Measurements from ENCODE around the gene MDC1. TPM values are rescaled to one million over a fixed set of nuclear protein-coding genes. Genes with fewer than 3 reads are reported as not detected.

The MDC1 gene, protein sequence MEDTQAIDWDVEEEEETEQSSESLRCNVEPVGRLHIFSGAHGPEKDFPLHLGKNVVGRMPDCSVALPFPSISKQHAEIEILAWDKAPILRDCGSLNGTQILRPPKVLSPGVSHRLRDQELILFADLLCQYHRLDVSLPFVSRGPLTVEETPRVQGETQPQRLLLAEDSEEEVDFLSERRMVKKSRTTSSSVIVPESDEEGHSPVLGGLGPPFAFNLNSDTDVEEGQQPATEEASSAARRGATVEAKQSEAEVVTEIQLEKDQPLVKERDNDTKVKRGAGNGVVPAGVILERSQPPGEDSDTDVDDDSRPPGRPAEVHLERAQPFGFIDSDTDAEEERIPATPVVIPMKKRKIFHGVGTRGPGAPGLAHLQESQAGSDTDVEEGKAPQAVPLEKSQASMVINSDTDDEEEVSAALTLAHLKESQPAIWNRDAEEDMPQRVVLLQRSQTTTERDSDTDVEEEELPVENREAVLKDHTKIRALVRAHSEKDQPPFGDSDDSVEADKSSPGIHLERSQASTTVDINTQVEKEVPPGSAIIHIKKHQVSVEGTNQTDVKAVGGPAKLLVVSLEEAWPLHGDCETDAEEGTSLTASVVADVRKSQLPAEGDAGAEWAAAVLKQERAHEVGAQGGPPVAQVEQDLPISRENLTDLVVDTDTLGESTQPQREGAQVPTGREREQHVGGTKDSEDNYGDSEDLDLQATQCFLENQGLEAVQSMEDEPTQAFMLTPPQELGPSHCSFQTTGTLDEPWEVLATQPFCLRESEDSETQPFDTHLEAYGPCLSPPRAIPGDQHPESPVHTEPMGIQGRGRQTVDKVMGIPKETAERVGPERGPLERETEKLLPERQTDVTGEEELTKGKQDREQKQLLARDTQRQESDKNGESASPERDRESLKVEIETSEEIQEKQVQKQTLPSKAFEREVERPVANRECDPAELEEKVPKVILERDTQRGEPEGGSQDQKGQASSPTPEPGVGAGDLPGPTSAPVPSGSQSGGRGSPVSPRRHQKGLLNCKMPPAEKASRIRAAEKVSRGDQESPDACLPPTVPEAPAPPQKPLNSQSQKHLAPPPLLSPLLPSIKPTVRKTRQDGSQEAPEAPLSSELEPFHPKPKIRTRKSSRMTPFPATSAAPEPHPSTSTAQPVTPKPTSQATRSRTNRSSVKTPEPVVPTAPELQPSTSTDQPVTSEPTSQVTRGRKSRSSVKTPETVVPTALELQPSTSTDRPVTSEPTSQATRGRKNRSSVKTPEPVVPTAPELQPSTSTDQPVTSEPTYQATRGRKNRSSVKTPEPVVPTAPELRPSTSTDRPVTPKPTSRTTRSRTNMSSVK (N-terminal part only)
- total RNA-seq = 6.5 TPM

GRCh38 chr6:30717129-30717844 is at the start of gene MDC1:
Gene MDC1 (minus strand): TSS chr6:30717281. CDS start chr6:30715175, 2,106 bp downstream.

GRCh38 chr6:30744054-30744805 is 27.1 kb upstream of the MDC1 start, which contains the start of gene IER3:
Gene IER3 (minus strand): TSS chr6:30744547. CDS start chr6:30744518, 29 bp downstream.

GRCh38 chr6:30742316-30743098 is 25.4 kb upstream of the MDC1 start, which contains the start of gene FLOT1:
Gene FLOT1 (minus strand): TSS chr6:30742687. CDS start chr6:30742189, 498 bp downstream.

GRCh38 chr6:30719791-30720737 is 3.0 kb upstream of the MDC1 start, which contains the start of gene TUBB:
Gene TUBB (plus strand): TSS chr6:30720352. CDS start chr6:30720507, 155 bp downstream.

DNA sequence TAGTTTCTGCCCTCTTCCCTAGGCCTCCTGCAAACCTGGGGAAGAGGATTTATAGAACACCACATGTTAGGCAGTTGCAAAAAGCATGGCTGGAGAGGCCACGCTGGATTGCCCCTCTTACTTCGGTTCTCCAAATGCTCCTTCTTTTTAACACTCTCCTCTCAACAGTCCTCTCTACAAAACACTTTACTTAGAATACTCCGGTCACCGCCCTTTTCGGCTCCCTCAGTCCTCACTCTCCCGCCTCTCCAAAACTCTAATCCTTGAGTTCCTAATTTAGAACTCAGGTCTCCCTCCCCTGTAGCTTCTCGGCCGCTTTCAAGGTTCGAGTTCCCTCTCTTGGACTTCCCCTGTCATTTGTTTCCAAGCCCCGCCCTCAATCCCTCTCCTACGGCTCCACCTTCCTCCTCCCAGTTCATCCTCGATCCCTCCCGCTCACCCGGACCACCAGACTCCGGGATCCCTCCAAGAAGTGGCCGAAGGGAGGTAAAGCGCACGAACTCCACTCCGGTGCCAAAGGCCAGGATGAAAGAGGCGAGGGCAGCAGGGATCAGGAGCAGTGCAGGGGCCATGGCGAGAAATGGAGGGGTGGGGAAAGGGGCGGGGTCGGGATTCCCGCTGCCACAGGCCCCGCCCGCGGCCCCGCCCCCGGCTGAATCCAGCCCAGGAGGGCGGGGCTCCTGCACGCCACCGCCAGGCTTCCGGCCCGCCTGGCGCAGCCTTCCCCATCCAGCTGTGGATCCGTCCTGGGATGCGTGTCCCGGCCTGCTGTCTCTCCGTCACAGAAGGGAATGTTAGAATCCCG is 26.5 kb downstream of the MDC1 start, which contains the start of gene NRM:
Gene NRM, minus strand, starts transcription at position 582 of the 805 bp plus-strand sequence. Its CDS starts 10 bp downstream, at position 572.

DNA sequence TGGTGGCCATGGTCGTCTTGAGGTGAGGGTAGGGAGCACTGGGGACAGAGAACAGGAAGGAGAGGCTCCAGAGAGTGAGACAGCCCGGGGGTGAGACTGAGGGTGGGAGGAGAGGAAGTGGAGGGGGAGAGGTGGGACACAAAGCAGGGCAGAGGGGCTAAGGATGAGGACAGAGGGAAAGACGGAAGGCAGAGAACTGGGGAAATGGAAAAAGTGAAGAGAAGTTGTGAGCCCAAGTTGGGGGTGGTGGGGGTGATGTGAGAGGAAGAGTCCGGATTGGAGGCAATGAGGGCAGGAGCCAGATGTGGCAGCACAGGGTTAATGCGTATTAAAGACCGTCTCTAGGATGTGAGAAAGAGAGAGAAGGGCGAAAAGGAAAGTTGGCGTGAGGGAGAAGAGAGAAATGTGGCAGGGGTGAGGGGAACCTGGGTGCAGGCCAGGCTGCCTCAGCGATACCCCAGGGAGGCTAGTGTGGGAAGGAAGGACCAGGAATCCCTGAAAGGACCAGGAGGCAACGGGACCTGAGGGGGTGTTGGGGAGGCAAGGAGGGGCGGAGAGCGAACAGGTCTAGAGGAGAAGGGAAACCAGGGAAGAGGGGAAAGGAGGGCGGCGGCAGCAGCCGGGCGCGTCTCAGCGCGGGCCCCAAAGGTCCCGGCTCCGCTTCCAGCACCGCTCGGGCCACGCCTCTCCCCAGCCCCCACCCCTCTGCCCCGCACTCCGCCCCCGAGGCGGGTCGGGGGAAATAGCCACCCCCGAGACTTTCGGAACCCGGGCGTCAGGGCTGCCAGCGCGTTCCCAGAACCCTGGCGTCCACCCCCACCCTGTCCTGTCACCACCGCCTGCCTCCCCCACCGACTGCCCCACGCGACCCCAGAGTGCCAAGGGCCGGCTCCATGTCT is 30.8 kb downstream of the MDC1 start, which contains the start of gene PPP1R18:
Gene PPP1R18, minus strand, starts transcription at position 637 of the 899 bp plus-strand sequence. Its CDS starts 627 bp downstream, at position 10.

GRCh38 chr6:30672445-30673253 is 44.4 kb downstream of the MDC1 start, which contains the start of gene DHX16:
Gene DHX16 (minus strand): TSS chr6:30673006. CDS start chr6:30672841, 165 bp downstream.

Small RNAs within 50 kb of the gene (small RNA-seq; reads per million reads assigned to genes)
- gene RF00019 (not detected), gene RN7SL353P (not detected)

Other genes starting within 250 kb of the MDC1 start
- 44.1 TPM for gene HLA-E, start 227.8 kb downstream of the MDC1 start, total RNA-seq
- 49.4 TPM for gene GNL1, start 160.8 kb downstream of the MDC1 start, total RNA-seq
- gene PRR3, start 160.0 kb downstream of the MDC1 start, total RNA-seq = 13.4 TPM
- 36.0 TPM for gene ABCF1, start 145.8 kb downstream of the MDC1 start, total RNA-seq
- gene PPP1R10, start 100.0 kb downstream of the MDC1 start, total RNA-seq = 32.1 TPM
- 84.4 TPM for gene MRPS18B, start 99.4 kb downstream of the MDC1 start, total RNA-seq
- gene ATAT1, start 90.4 kb downstream of the MDC1 start, total RNA-seq = 55.1 TPM
- gene C6orf136, start 70.1 kb downstream of the MDC1 start, total RNA-seq = 12.0 TPM
- 21.7 TPM for gene DHX16, start 44.3 kb downstream of the MDC1 start, total RNA-seq
- 26.8 TPM for gene PPP1R18, start 30.6 kb downstream of the MDC1 start, total RNA-seq
- gene NRM, start 26.3 kb downstream of the MDC1 start, total RNA-seq = 2.1 TPM
- gene TUBB, start 3.1 kb upstream of the MDC1 start, total RNA-seq = 1,178 TPM
- 62.5 TPM for gene FLOT1, start 25.4 kb upstream of the MDC1 start, total RNA-seq
- 3.5 TPM for gene IER3, start 27.3 kb upstream of the MDC1 start, total RNA-seq
- 164 TPM for gene DDR1, start 167.2 kb upstream of the MDC1 start, total RNA-seq
- gene GTF2H4, start 190.9 kb upstream of the MDC1 start, total RNA-seq = 26.5 TPM
- 33.0 TPM for gene VARS2, start 197.0 kb upstream of the MDC1 start, total RNA-seq
- gene SFTA2, start 214.9 kb upstream of the MDC1 start, total RNA-seq = not detected
- gene MUCL3, start 223.7 kb upstream of the MDC1 start, total RNA-seq = not detected

All from diencephalon (tissue), 1 donor.